Keratinocyte (primary cell): ENCODE results near the gene PTPRZ1. TPM values are rescaled to one million over a fixed set of nuclear protein-coding genes. Genes with fewer than 3 reads are reported as not detected.

Experiments
- DNase-seq: peaks from one replicate; pipeline ENCODE4 v3.0.0-alpha.2; 2011; ENCODE audit warnings: low read depth, missing footprints, low spot score
- FAIRE-seq: peaks from 2 replicates; lab custom pipeline; 2011; peaks lifted over from hg19 to GRCh38; lab: Jason Lieb, UNC
- H2AFZ ChIP-seq: 2 replicates; pipeline ENCODE4 v1.6.0; 2012; ENCODE audit warnings: low read length, control low read depth, inconsistent platforms; ENCODE audit not compliant: control insufficient read depth
- H3K27ac ChIP-seq: 2 replicates; pipeline ENCODE4 v1.5.1; 2011; ENCODE audit warnings: low read length; ENCODE audit not compliant: control insufficient read depth, insufficient read depth
- H3K27me3 ChIP-seq: 3 replicates; pipeline ENCODE4 v1.6.0; 2011; ENCODE audit warnings: low read length; ENCODE audit not compliant: control insufficient read depth, insufficient read depth; ENCODE audit errors: extremely low read depth
- H3K36me3 ChIP-seq, 2 experiments: 2 replicates in 1 of 2; 3 replicates in 1 of 2; pipeline ENCODE4 v1.5.1; 2011; ENCODE audit warnings: low read length in 2 of 2, mild to moderate bottlenecking in 1 of 2; ENCODE audit not compliant: control insufficient read depth in 2 of 2, insufficient read depth in 2 of 2; ENCODE audit errors: extremely low read depth in 1 of 2
- H3K4me1 ChIP-seq: 3 replicates; pipeline ENCODE4 v1.5.1; 2011; ENCODE audit warnings: low read length; ENCODE audit not compliant: control insufficient read depth, insufficient read depth; ENCODE audit errors: extremely low read depth
- H3K4me2 ChIP-seq: 3 replicates; pipeline ENCODE4 v1.6.0; 2011; ENCODE audit warnings: low read depth, low read length; ENCODE audit not compliant: control insufficient read depth, insufficient read depth; ENCODE audit errors: extremely low read depth
- H3K4me3 ChIP-seq, 3 experiments: fragments of 200-600 bp in 1 of 3; sonication (generic) in 1 of 3; 2 replicates in 2 of 3; 3 replicates in 1 of 3; pipeline ENCODE4 v1.5.1; 2011 to 2016; ENCODE audit warnings: low read length in 3 of 3, mild to moderate bottlenecking in 3 of 3, control low read depth in 2 of 3, inconsistent platforms in 1 of 3, low read depth in 1 of 3, mixed read lengths in 1 of 3, mixed run types in 1 of 3, moderate library complexity in 1 of 3; ENCODE audit not compliant: control insufficient read depth in 2 of 3, insufficient read depth in 2 of 3; ENCODE audit errors: extremely low read depth in 1 of 3
- H3K79me2 ChIP-seq: 2 replicates; pipeline ENCODE4 v1.6.0; 2012; ENCODE audit warnings: low read length; ENCODE audit not compliant: control insufficient read depth, insufficient read depth
- H3K9ac ChIP-seq: 3 replicates; pipeline ENCODE4 v1.6.0; 2011; ENCODE audit warnings: low read length; ENCODE audit not compliant: control insufficient read depth, insufficient read depth; ENCODE audit errors: extremely low read depth
- H3K9me1 ChIP-seq: 3 replicates; pipeline ENCODE4 v1.6.0; 2011; ENCODE audit warnings: low read length; ENCODE audit not compliant: control insufficient read depth, insufficient read depth; ENCODE audit errors: extremely low read depth
- H3K9me3 ChIP-seq: 2 replicates; pipeline ENCODE4 v1.5.1; 2012; ENCODE audit warnings: low read depth, low read length; ENCODE audit not compliant: control insufficient read depth
- H4K20me1 ChIP-seq: 3 replicates; pipeline ENCODE4 v1.6.0; 2011; ENCODE audit warnings: low read length; ENCODE audit not compliant: control insufficient read depth, insufficient read depth; ENCODE audit errors: extremely low read depth
- EZH2 ChIP-seq: IDR thresholded peaks from one replicate; pipeline ENCODE4 v1.6.1; 2012; ENCODE audit warnings: inconsistent platforms, mild to moderate bottlenecking, low read length, moderate library complexity
- dilution Hi-C: fragments of 300-500 bp; cut with MboI; formaldehyde crosslinking; loops from one replicate; pipeline ENCODE4 v1.7.0; 2020; ENCODE audit warnings: low sequenced_read_pairs; ENCODE audit not compliant: extremely low pct_ligation_motif_present
- polyA plus RNA-seq, 5 experiments: library from polyadenylated mRNA; depleted of rRNA in 3 of 5; stranded (reverse) in 3 of 5; stranded (forward) in 1 of 5; unstranded in 1 of 5; fragments of >200 nt; gene quantifications; 1 replicate in 1 of 5; 2 replicates in 3 of 5; 3 replicates in 1 of 5; pipeline versions ENCODE4 v1.2.1 to v1.2.3, GENCODE V29; 2011 to 2012; ENCODE audit warnings: missing spikeins in 2 of 5, low read depth in 1 of 5, low replicate concordance in 1 of 5
- TF ChIP-seq, protein P1 (sequence below), 3 experiments: IDR thresholded peaks in 1 of 3; conservative IDR thresholded peaks in 1 of 3; optimal IDR thresholded peaks in 1 of 3; 2 replicates in 2 of 3; 3 replicates in 1 of 3; pipeline versions ENCODE3 to v1.5.1; 2011; ENCODE audit warnings: low read length in 3 of 3, mild to moderate bottlenecking in 3 of 3, moderate library complexity in 2 of 3, control low read depth in 1 of 3, inconsistent platforms in 1 of 3; ENCODE audit not compliant: insufficient read depth in 2 of 3; ENCODE audit errors: extremely low read depth in 1 of 3

PTPRZ1 gene
- polyA plus RNA-seq, 1 donor (not counting 4 experiments of a cell fraction or from before 2014, with no cell fraction given), result 58.3 TPM

DNA sequence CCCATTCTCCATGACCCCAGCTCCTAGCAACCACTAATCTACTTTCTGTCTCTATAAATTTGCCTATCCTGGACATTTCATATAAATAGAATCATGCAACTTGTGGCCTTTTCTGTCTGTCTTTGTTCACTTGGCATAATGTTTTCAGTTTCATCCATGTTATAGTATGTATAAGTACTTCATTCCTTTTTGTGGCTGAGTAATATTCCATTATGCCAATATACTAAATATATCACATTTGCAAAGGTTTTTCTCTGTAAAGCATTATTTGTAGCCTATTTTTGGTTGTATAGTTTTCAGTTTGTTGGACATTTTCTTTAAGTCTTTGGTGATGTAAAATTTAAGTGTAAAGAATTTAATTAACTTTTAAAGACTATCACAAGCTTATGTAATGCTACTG lies 2.2 kb downstream of the PTPRZ1 start:
- no peaks in the 10 kb centered on the region for H3K9me3 ChIP-seq
- no peak for FAIRE-seq
- H3K27me3 ChIP-seq, result no peaks in the 10 kb centered on the region
- no peak overlapping the region for H3K9ac ChIP-seq
- H3K9me1 ChIP-seq, result no peaks in the 10 kb centered on the region
- H2AFZ ChIP-seq, result no peak overlapping the region
- peak overlapping the region in 2 of 3 experiments; percentile 94 to 97 for H3K4me3 ChIP-seq
- no peaks in the 10 kb centered on the region for H3K36me3 ChIP-seq
- no peak for DNase-seq
- dilution Hi-C loops, result no loop called here
- H3K27ac ChIP-seq, result no peak overlapping the region
- no peaks in the 10 kb centered on the region for H4K20me1 ChIP-seq
- TF ChIP-seq, protein P1, sequence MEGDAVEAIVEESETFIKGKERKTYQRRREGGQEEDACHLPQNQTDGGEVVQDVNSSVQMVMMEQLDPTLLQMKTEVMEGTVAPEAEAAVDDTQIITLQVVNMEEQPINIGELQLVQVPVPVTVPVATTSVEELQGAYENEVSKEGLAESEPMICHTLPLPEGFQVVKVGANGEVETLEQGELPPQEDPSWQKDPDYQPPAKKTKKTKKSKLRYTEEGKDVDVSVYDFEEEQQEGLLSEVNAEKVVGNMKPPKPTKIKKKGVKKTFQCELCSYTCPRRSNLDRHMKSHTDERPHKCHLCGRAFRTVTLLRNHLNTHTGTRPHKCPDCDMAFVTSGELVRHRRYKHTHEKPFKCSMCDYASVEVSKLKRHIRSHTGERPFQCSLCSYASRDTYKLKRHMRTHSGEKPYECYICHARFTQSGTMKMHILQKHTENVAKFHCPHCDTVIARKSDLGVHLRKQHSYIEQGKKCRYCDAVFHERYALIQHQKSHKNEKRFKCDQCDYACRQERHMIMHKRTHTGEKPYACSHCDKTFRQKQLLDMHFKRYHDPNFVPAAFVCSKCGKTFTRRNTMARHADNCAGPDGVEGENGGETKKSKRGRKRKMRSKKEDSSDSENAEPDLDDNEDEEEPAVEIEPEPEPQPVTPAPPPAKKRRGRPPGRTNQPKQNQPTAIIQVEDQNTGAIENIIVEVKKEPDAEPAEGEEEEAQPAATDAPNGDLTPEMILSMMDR (optimal IDR thresholded peaks at IDR 0.05 in 1 of 3, IDR thresholded peaks at IDR 0.05 in 1 of 3, conservative IDR thresholded peaks at IDR 0.05 in 1 of 3; ENCODE audit: extremely low read depth in 1 of 3, insufficient read depth in 2 of 3, low read length in 3 of 3), result no peak
- TF ChIP-seq EZH2, result no peak
- H3K4me2 ChIP-seq, result peak overlapping the region; percentile 92
- peaks cover 27% of the 10 kb centered on the region for H3K4me1 ChIP-seq
- peaks cover 32% of the 10 kb centered on the region for H3K79me2 ChIP-seq

DNA sequence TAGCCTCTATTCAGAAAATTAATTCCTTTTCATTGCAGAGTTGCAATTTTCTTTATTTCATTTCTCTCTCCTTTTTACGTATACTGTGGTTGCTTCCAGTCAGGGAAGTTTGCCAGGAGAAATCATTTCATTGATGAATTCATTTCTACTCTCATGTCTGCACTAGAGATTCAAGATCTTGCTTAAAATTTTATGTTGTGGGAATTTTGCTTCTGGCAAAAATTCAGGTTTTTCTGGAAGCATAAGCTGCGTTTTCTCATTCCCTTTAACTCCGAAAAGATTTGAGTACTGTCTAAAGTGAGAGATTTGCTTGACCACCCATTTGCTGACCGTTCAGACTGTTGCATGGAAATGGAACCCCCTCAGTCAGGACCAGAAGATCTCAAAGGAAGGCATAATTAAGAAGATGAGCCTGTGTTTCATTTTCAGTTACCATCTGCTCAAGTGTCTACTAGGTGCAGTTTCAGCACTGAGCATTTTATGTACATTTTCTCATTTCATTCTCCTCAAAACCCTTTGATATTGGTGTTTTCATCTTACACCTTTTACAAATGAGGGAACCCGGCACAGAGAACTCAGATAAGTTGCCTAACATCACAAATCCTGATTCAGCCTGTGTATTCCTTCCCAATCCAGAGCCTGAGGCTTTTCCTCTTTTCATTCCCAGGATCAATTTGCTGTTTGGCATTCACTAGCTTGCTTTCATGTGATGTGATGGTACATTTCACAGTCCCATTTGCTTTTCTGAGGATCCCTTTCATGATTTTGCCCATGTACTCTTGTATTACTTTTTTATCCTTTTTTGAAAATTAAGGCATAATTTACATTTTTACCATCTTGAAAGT lies 3.9 kb downstream of the PTPRZ1 start:
- no peak for DNase-seq
- no peak overlapping the region for H2AFZ ChIP-seq
- no peak overlapping the region for H3K9ac ChIP-seq
- no peak for FAIRE-seq
- peak overlapping the region in 2 of 3 experiments; percentile 1 to 34 for H3K4me3 ChIP-seq
- no peaks in the 10 kb centered on the region for H3K9me1 ChIP-seq
- no peaks in the 10 kb centered on the region for H4K20me1 ChIP-seq
- peak overlapping the region; percentile 9 for H3K27ac ChIP-seq
- H3K4me1 ChIP-seq, result peaks cover 28% of the 10 kb centered on the region
- H3K79me2 ChIP-seq, result peaks cover 43% of the 10 kb centered on the region
- H3K9me3 ChIP-seq, result no peaks in the 10 kb centered on the region
- no peaks in the 10 kb centered on the region for H3K27me3 ChIP-seq
- dilution Hi-C loops, result no loop called here
- no peaks in the 10 kb centered on the region for H3K36me3 ChIP-seq
- no peak for TF ChIP-seq EZH2
- TF ChIP-seq, protein P1 (optimal IDR thresholded peaks at IDR 0.05 in 1 of 3, IDR thresholded peaks at IDR 0.05 in 1 of 3, conservative IDR thresholded peaks at IDR 0.05 in 1 of 3; ENCODE audit: extremely low read depth in 1 of 3, insufficient read depth in 2 of 3, low read length in 3 of 3), result no peak
- peak overlapping the region; percentile 67 for H3K4me2 ChIP-seq
